HG02981 (cell line): Measurements from ENCODE around the gene SYS1.

Source experiments
- ATAC-seq: cut with Tn5 transposase; IDR thresholded peaks from one replicate; pipeline ENCODE4 v1.9.1; 2021; ENCODE audit warnings: mild to moderate bottlenecking, moderate library complexity; ENCODE audit not compliant: unreplicated experiment

Gene SYS1

DNA sequence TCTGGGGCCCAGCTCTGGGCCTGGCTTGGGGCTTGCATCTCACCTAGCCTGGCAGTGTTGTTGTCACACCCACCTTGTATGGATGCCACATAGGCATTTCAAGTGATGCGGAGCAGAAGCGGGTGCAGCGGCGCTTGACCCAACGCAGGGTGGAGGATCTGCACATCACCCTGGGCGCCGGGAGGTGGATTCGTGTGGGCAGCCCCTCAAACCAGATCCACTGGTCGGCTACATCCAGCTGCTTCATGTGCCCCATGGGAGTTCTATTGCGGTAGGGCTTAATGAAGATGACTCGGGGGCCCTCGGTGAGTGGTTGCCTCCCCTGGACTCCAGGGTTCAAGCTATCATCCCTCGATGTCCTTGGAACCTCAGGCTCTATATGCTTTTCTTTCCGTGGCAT lies 12.0 kb downstream of the SYS1 start:
- ATAC-seq = no peak

- no peak for ATAC-seq
Observed at GRCh38 chr20:45377269-45377668, 14.3 kb downstream of the SYS1 start.

DNA sequence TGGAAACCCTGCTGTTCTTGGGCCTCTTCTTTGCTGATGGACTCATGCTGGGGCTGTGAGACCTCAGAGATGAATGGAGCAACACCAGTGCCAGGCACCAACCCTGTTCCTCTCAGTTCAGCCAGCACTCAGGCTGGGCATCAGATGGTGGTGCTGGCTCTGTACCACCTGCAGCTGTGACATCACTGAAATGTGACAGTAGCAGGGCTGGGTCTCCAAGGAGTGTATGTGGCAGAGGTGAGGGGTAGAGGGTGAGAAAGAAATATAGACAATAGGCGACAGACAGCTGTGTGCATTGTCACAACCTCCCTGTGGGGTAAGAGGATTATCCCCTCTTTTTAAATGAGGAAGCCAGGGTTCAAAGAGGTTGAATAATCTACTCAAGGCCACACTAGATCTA lies 15.2 kb downstream of the SYS1 start, which contains the start of gene TP53TG5:
TSS of gene TP53TG5 (minus strand) at position 135 of the 400 bp plus-strand sequence. CDS start at position 46, 89 bp downstream.
- no peak for ATAC-seq

DNA sequence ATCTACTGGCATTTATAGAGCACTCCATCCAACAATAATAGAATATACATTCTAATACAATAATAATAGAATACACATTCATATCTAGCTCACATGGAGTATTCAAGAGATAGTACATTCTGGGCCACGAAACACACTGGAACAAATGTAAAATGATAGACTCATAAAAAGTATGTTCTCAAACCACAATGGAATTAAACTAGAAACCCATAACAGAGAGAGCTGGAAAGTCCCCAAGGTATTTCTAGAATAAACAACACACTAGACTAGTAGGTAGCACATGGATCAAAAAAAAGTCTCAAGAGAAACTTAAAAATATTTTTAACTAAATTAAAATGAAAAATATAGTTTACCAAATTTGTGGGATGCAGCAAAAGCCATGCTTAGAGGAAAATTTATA lies 24.3 kb downstream of the SYS1 start:
- ATAC-seq = no peak

- no peak for ATAC-seq
Observed at GRCh38 chr20:45390931-45391330, 28.0 kb downstream of the SYS1 start.

DNA sequence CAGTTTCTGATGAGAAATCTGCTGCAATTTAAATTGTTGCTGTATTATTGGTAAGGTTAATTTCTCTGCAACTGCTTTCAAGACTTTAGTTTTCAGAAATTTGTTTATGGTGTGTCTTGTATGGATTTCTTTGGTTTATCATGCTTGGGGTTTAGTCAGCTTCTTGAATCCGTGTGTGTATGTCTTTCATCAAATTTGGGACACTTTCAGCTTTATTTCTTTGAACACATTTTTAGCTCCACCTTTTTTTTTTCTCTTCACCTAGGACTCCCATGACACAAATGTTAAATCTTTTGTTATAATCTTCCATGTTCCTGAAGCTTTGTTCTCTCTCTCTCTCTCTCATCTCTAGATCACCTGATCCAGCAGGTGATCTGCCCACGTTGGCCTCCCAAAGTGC lies 28.6 kb downstream of the SYS1 start:
- no peak for ATAC-seq

GRCh38 chr20:45392733-45393132 lies 29.8 kb downstream of the SYS1 start:
- no peak for ATAC-seq

DNA sequence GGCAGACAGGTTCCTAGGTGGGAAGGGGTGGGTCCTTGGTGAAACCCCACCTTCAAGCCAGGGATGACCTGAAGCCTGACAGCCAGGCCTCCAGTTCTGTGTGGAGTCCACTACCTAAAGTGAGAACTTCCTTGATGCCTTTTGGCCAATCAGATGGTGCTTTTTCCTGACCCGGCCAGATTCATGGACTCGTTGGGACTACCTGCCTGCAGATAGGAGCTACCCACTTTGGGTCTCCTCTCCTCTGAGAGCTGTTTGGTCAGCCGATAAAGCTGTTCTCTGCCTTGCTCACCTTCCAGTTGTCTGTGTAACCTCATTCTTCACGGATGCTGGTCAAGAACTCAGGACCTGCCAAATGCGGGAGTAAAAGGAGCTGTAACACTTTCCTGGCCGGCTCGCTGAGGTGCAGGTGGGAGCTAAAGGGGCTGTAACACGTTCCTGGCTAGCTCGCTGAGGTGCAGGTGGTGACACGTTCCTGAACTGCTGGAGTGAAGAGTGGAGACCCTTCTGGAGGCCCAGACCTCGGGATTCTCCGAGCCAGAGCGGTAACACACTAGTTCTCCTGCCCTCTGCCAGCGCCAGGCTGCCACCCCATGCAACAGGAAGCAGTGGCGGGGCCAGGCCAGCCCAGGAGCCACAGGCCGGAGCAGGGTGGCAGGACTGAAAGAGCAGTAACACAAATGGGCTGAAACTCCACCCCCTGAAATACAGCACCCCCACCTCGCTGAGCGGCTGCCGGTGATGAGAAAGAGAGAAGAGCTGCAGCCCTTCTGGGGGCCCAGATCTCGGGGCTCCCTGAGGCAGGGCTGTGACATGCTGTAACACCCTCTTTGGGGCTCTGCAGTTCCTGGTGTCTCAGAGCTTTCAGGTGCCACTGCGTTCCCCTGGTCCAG lies 31.5 kb downstream of the SYS1 start:
- no peak for ATAC-seq

GRCh38 chr20:45395114-45395415 lies 32.1 kb downstream of the SYS1 start:
- ATAC-seq = no peak

- ATAC-seq = no peak
Observed at GRCh38 chr20:45399018-45399417, 36.1 kb downstream of the SYS1 start.

DNA sequence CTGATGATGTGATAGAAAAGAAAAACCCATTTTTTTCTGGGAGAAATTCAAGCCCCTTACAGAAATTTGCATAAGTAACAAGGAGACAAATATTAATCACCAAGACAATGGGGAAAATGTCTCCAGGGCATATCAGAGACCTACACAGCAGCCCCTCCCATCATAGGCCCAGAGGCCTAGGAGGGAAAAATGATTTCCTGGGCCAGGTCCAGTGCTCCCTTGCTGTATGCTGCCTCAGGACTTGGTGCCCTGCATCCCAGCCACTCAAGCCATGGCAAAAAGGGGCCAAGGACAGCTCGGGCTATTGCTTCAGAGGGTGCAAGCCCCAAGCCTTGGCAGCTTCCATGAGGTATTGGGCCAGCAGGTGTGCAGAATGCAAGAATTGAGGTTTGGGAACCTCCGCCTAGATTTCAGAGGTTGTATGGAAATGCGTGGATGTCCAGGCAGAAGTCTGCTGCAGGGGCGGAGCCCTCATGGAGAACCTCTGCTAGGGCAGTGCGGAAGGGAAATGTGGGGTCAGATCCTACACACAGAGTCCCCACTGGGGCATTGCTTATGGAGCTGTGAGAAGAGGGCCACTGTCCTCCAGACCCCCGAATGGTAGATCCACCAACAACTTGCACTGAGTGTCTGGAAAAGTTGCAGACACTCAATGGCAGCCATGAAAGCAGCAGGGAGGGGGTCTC lies 37.5 kb downstream of the SYS1 start:
- no peak for ATAC-seq

DNA sequence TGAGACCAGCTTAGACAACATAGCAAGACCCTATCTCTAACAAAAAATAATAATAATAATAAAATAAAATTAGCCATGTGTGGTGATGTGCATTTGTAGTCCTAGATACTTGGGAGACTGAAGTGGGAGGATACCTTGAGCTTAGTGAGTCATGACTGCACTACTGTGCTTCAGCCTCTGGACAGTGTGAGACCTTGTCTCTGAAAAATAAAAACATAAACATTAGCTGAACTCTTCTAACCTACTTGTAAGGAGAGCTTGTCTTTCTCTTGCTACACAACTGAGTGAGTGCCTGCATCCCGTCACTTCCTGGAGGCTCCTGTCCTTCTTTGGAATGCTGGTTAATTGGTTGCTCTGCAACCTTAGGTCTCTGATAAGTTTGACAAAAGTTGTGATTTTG lies 40.0 kb downstream of the SYS1 start:
- ATAC-seq = no peak

DNA sequence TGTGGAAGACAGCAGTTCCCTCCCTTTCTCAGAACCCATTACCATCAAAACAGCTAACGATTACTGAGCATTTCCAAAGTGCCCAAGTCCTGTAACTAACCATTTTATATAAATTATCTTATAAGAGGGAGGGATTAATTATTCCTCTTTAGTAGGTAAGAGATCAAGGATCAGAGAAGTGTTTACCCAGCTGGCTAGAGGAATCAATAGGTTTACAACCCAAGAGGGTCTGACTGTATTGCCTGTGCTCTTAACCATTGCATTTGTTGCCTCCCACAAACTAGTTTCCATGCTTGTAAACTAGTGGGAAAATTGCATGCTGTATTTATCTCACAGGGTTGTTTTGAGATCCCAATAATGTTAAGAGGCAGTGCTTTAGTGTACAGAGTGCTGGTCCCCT lies 41.5 kb downstream of the SYS1 start:
- ATAC-seq = no peak

GRCh38 chr20:45405571-45406259 lies 42.8 kb downstream of the SYS1 start:
- ATAC-seq = no peak

DNA sequence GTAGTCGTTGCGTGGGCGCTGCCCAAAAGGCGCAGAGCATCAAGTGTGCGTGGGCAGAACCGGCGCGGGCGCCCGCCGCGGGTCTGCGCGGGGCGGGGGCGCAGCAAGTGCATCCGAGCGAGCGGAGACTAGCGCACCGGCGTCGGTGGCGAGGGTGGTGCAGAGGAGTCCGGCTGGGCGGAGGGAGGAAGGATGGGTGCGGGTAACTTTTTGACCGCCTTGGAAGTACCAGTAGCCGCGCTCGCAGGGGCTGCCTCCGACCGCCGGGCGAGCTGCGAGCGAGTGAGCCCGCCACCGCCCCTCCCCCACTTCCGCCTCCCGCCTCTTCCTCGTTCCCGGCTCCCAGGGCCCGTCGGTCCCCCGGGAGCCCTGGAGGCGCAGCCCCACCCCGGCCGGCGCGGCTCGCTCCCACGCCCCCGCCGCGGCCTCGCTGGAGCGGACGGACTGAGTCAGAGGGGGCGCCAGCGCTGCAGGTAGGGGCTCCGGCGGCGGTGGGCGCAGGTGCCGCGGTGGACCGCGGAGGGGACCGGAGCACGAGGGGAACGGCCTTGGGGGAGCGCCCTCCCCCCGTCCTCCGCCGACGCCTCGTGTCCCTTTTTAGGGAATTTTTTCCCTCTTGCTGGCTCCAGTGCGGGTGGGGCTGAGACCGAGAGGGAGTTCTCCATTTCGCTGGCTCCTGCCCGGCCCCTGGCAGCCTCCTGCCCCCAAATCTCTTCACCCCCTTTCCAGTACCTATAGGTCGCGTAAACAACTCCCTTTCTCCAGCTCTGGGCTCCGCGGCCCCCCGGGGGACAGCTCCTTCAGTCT lies 43.5 kb downstream of the SYS1 start:
- no peak for ATAC-seq

- no peak for ATAC-seq
Observed at GRCh38 chr20:45407067-45407745, 44.2 kb downstream of the SYS1 start.

DNA sequence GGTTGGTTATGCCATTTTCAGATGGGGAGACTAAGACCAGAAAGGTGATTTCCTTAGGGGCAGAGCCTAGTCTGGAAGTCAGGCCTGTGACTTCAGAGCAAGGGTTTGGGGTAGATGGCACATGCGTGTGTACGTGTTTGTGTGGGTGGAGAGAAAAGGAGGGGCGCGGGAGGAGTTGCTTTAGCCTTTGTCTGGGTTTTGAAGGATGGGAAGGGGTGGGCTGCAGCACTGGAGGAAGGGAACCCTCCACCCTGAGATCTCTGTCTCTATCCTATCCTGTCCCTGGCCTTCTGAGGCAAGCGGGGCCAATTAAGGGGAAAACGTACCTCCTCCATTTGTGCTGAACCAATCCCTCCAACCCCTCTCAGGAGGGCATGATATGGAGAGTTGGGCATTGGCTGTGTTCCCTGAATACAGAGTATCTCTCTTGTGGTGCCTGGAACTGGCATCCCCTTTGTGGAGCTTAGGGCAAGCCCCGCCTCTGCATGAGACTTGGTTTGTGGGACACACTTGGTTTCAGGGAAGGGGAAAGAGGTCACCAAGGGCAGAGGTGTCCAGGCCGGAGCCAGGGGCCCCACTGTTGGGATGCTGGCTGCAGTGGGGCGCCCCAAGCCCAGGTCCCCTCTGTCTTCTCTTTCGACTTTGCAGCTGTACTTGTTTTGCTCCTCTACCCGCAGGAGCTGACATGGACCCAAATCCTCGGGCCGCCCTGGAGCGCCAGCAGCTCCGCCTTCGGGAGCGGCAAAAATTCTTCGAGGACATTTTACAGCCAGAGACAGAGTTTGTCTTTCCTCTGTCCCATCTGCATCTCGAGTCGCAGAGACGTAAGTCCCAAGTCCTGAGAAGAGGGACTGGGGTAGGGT lies 45.1 kb downstream of the SYS1 start, which contains the start of gene DBNDD2:
TSS of gene DBNDD2 (plus strand) at position 507 of the 863 bp plus-strand sequence. CDS start at position 686, 179 bp downstream.
- no peak for ATAC-seq

DNA sequence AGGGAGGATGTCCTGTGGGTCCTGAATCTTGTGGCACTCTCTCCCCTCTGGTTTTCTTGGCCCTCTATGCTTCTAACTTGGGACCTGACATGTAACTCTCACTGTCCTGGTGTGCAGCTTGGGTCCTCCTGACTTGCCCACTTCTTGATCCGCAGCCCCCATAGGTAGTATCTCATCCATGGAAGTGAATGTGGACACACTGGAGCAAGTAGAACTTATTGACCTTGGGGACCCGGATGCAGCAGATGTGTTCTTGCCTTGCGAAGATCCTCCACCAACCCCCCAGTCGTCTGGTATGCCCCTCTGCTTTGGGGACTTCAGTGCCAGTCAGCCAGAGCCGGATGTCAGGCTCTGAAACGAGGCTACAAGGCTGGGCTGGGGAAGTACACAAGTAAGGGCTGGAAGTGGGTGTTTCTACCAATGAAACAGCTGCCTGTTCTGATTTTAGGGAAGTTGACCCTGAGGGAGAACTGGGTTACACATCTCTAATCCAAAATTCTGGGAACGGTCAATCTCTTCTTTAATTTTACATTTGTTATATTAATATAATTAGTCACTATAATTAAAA lies 45.8 kb downstream of the SYS1 start:
- no peak for ATAC-seq
